SK-N-SH treated with all-trans-retinoic acid at 6 μM for 48 hours (cell line): ENCODE measurements around the gene CHRD.

Experiments used
- ARNTL ChIP-seq: fragments of 450-650 bp; formaldehyde crosslinking; IDR thresholded peaks from 2 replicates; pipeline ENCODE4 v1.5.0; 2020; ENCODE audit warnings: low read depth, mild to moderate bottlenecking, moderate library complexity, borderline replicate concordance
- GLIS3 ChIP-seq: fragments of 250-450 bp; sonication (Bioruptor Pico); IDR thresholded peaks from 2 replicates; pipeline ENCODE4 v1.5.0; 2020; ENCODE audit warnings: mild to moderate bottlenecking, moderate library complexity
- OSR1 ChIP-seq: fragments of 250-450 bp; sonication (Bioruptor Pico); IDR thresholded peaks from 2 replicates; pipeline ENCODE4 v1.8.0; 2022; ENCODE audit warnings: moderate library complexity, mild to moderate bottlenecking, inconsistent platforms
- RARB ChIP-seq: fragments of 250-450 bp; sonication (Bioruptor Pico); IDR thresholded peaks from 2 replicates; pipeline ENCODE4 v1.8.0; 2021; ENCODE audit warnings: mild to moderate bottlenecking, moderate library complexity
- SNAI2 ChIP-seq: fragments of 250-450 bp; sonication (Bioruptor Pico); IDR thresholded peaks from 2 replicates; pipeline ENCODE4 v1.5.0; 2020; ENCODE audit warnings: mild to moderate bottlenecking, moderate library complexity
- TOX ChIP-seq: fragments of 250-450 bp; sonication (Bioruptor Pico); IDR thresholded peaks from 2 replicates; pipeline ENCODE4 v1.8.0; 2021; ENCODE audit warnings: mild to moderate bottlenecking, moderate library complexity, borderline replicate concordance
- ZFP3 ChIP-seq: fragments of 250-450 bp; sonication (Bioruptor Pico); IDR thresholded peaks from 2 replicates; pipeline ENCODE4 v1.5.0; 2020; ENCODE audit warnings: mild to moderate bottlenecking, moderate library complexity
- ZFP30 ChIP-seq: fragments of 450-650 bp; formaldehyde crosslinking; IDR thresholded peaks from 2 replicates; pipeline ENCODE4 v1.5.0; 2022; ENCODE audit warnings: mild to moderate bottlenecking, moderate library complexity
- ZNF565 ChIP-seq: fragments of 450-650 bp; formaldehyde crosslinking; conservative IDR thresholded peaks from 2 replicates; pipeline ENCODE4 v1.5.0; 2020; ENCODE audit warnings: low read depth, mild to moderate bottlenecking, moderate library complexity
- TF ChIP-seq, protein P1 (sequence below): fragments of 250-450 bp; sonication (Bioruptor Pico); IDR thresholded peaks from 2 replicates; pipeline ENCODE4 v1.5.1; 2020; ENCODE audit warnings: low read depth, mild to moderate bottlenecking, moderate library complexity
- TF ChIP-seq, protein P2 (sequence below): fragments of 250-450 bp; sonication (Bioruptor Pico); IDR thresholded peaks from 2 replicates; pipeline ENCODE4 v1.8.0; 2021; ENCODE audit warnings: low read depth, mild to moderate bottlenecking, moderate library complexity, borderline replicate concordance
- TF ChIP-seq, protein P3 (sequence below): fragments of 250-450 bp; sonication (Bioruptor Pico); IDR thresholded peaks from 2 replicates; pipeline ENCODE4 v1.8.0; 2020; ENCODE audit warnings: mild to moderate bottlenecking, moderate library complexity, borderline replicate concordance

DNA sequence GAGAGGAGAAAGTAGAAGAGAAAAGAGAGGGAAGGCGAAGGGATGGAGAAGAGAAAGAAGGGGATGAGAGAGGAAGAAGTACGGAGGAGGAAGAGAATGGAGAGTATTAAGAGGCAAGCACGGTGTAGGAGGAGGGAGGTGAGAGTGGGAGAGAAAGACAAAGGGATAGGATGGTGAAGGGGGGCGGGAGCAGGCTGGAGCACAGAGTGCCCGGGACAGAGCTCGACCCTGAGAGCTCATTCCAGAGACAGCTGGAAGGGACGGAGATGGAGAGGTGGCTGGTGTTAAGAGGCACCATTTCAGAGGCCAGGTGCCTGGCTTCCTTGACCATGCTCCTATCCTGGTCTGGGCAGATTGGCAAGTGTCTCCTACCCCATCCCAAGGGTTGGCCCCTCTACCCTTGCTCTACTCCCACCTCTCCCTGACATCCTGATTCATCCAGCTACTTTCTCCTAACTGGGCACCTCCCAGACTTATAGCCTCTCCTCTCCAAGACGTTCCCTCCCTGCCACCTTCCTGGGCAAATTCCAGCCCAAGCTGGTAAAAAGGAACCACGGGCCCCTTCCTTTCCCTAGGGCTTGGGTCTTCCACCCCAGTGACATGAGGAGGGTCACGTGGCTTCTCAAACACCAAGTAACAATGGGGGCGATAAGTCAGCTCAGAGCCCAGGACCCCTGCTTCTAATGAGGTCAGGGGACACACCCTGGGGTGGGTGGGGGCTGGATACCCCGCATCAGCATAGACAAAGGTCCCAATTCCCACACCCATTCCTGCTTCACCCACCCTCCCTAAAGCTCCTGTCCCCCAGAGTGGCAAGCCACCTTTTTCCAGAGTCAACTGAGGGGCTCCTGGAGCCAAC is 19.6 kb upstream of the CHRD start:
- TF ChIP-seq TOX (CRISPR knock-in tag) (no peak), ZFP30 (no peak), ZFP3 (no peak), SNAI2 (CRISPR knock-in tag) (no peak), ZNF565 (CRISPR knock-in tag) (no peak), RARB (CRISPR knock-in tag) (no peak), ARNTL (CRISPR knock-in tag) (no peak), GLIS3 (CRISPR knock-in tag) (no peak), OSR1 (CRISPR knock-in tag) (no peak)
- TF ChIP-seq, protein P1, sequence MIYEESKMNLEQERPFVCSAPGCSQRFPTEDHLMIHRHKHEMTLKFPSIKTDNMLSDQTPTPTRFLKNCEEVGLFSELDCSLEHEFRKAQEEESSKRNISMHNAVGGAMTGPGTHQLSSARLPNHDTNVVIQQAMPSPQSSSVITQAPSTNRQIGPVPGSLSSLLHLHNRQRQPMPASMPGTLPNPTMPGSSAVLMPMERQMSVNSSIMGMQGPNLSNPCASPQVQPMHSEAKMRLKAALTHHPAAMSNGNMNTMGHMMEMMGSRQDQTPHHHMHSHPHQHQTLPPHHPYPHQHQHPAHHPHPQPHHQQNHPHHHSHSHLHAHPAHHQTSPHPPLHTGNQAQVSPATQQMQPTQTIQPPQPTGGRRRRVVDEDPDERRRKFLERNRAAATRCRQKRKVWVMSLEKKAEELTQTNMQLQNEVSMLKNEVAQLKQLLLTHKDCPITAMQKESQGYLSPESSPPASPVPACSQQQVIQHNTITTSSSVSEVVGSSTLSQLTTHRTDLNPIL (CRISPR knock-in tag) = no peak
- TF ChIP-seq, protein P2, sequence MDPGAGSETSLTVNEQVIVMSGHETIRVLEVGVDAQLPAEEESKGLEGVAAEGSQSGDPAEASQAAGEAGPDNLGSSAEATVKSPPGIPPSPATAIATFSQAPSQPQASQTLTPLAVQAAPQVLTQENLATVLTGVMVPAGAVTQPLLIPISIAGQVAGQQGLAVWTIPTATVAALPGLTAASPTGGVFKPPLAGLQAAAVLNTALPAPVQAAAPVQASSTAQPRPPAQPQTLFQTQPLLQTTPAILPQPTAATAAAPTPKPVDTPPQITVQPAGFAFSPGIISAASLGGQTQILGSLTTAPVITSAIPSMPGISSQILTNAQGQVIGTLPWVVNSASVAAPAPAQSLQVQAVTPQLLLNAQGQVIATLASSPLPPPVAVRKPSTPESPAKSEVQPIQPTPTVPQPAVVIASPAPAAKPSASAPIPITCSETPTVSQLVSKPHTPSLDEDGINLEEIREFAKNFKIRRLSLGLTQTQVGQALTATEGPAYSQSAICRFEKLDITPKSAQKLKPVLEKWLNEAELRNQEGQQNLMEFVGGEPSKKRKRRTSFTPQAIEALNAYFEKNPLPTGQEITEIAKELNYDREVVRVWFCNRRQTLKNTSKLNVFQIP (CRISPR knock-in tag) = no peak
- TF ChIP-seq, protein P3, sequence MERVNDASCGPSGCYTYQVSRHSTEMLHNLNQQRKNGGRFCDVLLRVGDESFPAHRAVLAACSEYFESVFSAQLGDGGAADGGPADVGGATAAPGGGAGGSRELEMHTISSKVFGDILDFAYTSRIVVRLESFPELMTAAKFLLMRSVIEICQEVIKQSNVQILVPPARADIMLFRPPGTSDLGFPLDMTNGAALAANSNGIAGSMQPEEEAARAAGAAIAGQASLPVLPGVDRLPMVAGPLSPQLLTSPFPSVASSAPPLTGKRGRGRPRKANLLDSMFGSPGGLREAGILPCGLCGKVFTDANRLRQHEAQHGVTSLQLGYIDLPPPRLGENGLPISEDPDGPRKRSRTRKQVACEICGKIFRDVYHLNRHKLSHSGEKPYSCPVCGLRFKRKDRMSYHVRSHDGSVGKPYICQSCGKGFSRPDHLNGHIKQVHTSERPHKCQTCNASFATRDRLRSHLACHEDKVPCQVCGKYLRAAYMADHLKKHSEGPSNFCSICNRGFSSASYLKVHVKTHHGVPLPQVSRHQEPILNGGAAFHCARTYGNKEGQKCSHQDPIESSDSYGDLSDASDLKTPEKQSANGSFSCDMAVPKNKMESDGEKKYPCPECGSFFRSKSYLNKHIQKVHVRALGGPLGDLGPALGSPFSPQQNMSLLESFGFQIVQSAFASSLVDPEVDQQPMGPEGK (CRISPR knock-in tag) = no peak
